Activated CD8-positive, alpha-beta memory T cell treated with anti-CD3 and anti-CD28 coated beads, Interleukin-2, amount 50 U/mL, for 4 hours (primary cell): ENCODE data around the gene AP5S1.
A peak's percentile ranks its signal among the peaks of the same experiment; 100 is the strongest.

Experiments used
- DNase-seq: peaks from one replicate; pipeline ENCODE4 v3.0.0-alpha.2; 2020

Gene AP5S1

DNA sequence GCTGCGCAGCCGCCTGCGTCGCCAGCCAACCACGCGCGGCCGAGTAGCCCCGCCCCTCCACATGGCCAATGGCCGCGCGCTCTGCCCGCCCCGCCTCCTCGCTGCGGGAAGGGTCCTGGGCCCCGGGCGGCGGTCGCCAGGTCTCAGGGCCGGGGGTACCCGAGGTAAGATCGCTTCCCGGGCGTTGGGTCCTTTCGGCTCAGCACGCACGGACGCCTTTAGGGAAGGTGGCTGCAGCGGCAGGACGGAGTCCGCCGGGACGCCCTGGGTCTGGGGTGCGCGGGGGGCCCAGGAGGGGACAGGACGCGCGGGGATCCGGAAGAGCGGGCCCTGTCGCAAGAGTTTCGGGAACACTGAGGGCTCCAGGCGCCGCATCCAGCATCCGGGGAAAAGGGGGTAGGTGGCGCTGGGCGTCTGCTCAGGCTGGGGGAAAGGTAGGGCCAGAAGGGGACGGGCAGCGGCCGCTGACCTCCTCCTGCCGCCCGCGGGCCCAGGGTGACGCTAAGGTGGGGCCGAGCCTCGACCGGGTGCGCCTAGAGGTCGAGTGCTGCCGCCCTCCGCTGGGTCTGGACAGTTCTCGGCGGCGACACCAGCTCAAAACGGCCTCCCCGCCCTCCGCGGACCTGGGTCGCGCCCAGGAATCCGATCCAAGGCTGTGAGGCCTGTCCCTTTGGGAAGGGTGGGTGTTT lies 26.5 kb downstream of the AP5S1 start, which contains the start of gene MAVS:
Gene MAVS (plus strand): TSS at position 95 of the 689 bp plus-strand sequence. CDS start 7,791 bp downstream, outside the sequence.
- DNase-seq: peak; percentile 84

DNA sequence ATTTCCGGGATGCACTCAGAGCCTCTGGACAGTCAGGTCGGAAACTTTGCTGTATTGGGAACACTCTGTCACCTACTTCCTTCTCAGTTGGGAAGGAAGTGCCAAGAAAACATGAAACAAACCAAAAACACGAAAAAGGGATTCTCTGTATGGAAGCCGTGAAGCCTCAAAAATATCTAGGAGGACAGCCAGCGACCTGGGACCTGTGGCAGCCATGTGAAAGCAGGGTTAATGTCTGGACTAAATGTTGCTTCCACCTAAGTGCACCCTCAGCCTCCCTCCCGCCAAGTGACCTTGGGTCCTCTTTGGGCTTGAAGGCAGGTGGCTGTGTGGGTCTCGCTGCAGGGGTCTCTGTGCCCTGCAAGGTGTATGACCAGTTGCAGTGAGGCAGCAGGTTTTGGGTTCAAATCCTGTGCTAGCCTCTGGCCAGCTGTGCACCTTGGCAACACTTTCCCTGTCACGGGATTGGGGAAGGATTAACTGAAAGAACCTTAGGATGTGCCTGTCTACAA lies 27.1 kb downstream of the AP5S1 start:
- DNase-seq: no peak

- no peak for DNase-seq
Measured at GRCh38 chr20:3848565-3848964, 28.2 kb downstream of the AP5S1 start.

GRCh38 chr20:3854462-3854871 lies 34.1 kb downstream of the AP5S1 start:
- DNase-seq: no peak

DNA sequence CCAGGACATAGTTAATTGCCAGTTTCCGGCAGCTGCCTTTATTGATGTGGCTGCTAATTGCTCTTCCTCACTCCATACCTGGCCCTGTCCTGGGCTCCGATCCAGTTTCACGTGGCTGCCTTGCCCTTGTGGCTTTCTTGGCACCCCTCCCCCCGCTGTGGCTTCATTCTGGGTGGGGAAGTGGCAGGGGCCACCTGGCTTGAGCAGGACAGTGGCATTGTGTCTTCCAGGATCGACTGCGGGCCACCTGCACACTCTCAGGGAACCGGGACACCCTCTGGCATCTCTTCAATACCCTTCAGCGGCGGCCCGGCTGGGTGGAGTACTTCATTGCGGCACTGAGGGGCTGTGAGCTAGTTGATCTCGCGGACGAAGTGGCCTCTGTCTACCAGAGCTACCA lies 37.1 kb downstream of the AP5S1 start:
- DNase-seq: no peak

GRCh38 chr20:3858689-3859088 lies 38.3 kb downstream of the AP5S1 start:
- no peak for DNase-seq

DNA sequence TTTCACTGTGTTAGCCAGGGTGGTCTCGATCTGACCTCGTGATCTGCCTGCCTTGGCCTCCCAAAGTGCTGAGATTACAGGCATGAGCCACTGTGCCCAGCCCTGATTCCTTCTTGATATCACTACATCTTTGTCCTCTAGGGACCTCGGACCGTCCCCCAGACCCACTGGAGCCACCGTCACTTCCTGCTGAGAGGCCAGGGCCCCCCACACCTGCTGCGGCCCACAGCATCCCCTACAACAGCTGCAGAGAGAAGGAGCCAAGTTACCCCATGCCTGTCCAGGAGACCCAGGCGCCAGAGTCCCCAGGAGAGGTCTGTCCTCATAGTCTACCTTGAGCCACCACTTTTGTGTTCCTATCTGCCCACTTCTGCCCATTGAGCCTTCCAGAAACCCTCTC lies 40.8 kb downstream of the AP5S1 start:
- no peak for DNase-seq

GRCh38 chr20:3862333-3862732 lies 42.0 kb downstream of the AP5S1 start:
- no peak for DNase-seq

- no peak for DNase-seq
Measured at GRCh38 chr20:3863317-3863716, 43.0 kb downstream of the AP5S1 start.

DNA sequence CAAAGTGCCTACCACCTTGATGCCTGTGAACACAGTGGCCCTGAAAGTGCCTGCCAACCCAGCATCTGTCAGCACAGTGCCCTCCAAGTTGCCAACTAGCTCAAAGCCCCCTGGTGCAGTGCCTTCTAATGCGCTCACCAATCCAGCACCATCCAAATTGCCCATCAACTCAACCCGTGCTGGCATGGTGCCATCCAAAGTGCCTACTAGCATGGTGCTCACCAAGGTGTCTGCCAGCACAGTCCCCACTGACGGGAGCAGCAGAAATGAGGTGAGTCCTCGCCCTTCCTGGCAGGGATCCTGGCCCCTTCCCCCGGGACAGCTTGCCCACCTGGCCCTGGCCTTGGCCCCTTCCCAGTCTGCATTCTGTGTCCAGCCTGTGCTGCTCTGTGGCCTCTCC lies 44.2 kb downstream of the AP5S1 start:
- no peak for DNase-seq

- DNase-seq: no peak
Measured at GRCh38 chr20:3865152-3865886, 45.0 kb downstream of the AP5S1 start.

DNA sequence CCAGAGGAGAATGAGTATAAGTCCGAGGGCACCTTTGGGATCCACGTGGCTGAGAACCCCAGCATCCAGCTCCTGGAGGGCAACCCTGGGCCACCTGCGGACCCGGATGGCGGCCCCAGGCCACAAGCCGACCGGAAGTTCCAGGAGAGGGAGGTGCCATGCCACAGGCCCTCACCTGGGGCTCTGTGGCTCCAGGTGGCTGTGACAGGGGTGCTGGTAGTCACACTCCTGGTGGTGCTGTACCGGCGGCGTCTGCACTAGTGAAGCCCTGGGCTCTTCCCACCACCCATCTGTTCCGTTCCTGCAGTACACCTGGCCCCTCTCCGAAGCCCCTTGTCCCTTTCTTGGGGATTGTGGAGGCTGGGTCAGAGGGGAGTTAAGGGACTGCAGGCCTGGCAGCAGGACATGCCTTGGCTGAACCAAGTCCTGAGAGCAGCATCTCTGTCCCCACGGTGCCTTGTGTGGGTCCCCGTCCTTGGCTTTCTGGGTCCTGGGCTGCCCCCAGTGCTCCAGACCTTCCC lies 45.6 kb downstream of the AP5S1 start:
- DNase-seq: no peak

DNA sequence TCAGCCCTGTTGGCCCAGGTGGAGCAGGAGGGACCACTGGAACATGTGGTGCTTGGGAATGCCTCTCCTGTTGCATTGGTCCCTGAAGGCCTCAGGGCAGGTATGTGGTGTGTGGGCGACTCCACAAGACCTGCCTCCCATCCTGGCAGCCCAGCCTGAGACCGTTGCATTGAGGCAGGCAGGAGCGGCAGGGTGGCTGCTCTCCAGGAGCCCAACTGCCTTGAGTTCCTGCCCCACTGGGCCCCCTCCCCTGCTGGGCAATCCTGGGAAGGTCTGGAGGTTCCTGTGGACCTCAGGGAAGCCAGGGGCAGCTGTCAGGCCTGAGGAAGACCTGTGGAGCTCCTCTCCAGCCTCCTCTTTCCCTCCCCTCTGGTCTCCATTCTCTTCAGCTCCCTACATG lies 46.1 kb downstream of the AP5S1 start:
- no peak for DNase-seq

GRCh38 chr20:3867802-3868201 lies 47.5 kb downstream of the AP5S1 start:
- no peak for DNase-seq

DNA sequence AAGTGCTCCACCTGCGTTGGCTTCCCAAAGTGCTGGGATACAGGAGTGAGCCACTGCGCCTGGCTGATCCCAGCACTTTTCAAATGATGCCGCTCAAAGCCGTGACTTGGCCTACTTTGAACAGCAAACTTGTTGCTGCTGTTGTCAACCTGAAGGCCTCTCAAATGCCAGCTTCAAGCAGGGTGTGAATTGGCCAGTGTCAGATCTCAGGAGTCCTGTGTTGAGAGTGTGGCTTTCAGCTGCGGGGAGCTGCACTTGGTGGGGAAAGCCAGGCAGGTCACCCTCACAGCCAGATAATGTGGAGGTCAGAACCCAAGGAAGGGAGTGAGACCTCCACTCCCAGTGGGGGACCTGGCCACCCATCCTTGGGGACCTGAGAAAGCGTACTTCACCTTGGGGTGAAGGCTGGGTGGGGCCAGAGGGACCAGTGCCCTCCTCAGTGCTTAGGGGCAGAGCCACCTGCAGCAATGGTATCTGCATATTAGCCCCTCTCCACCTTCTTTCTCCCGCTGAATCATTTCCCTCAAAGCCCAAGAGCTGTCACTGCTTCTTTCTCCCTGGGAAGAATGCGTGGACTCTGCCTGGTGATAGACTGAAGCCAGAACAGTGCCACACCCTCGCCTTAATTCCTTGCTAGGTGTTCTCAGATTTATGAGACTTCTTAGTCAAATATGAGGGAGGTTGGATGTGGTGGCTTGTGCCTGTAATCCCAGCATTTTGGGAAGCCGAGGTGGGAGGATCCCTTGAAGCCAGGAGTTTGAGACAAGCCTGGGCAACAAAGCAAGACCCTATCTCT lies 49.7 kb downstream of the AP5S1 start:
- no peak for DNase-seq

- DNase-seq: no peak
Measured at GRCh38 chr20:3871550-3872265, 51.4 kb downstream of the AP5S1 start.

GRCh38 chr20:3873507-3873906 lies 53.2 kb downstream of the AP5S1 start:
- DNase-seq: no peak

DNA sequence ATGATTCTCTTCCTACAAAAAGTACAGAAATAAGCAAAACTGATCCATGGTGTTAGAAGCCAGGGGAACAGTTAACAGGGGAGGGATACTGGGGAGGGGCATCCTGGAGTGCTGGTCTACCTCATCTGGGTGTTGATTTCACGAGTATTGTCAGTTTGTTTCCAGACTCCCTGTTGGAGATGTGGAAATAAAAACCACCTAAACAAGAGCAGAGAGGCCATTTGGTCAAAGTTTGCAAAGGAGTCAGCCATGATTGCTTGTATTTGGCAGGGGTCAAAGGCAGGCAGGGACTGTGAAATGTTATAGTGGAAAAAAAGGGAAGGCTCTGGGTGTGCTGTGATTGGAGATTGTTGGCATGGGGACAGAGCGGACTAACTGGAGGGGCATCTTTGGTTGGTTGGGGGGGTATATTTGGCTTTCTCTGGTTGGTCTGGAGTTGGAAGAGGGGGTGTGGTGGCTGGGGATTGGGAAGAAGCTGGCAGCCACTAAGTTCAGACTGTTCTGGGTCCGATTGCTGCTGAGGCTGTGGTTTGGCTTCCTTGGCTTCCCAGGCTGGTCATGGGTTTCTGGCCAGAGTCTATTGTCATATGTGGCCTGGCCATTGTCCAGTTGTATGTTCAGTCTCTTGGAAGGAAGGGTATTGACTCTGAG lies 54.0 kb downstream of the AP5S1 start:
- DNase-seq: no peak

- DNase-seq: no peak
Measured at GRCh38 chr20:3875378-3875974, 55.1 kb downstream of the AP5S1 start.

- DNase-seq: no peak
Measured at GRCh38 chr20:3876000-3876399, 55.7 kb downstream of the AP5S1 start.

DNA sequence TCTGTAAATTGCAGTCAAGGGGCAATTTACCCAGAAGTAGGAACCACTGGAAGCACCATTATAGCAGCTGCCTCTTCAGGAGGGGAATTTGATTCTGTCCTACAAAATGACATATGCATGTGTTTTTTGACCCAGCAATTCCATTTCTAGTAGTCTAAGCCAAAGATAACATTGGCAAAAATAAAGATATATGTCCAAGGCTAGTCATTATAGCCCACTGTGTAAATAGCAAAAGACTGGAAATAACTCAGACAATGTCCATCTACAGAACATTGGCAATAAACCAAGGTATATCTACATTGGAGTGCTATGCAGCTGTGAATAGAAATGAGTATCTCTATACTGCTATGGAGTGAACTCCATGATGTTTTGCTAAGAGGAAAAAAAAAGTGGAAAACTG lies 56.3 kb downstream of the AP5S1 start:
- no peak for DNase-seq
